ENCODE measurements around the gene SLC2A4. TPM values are rescaled to one million over a fixed set of nuclear protein-coding genes. Genes with fewer than 3 reads are reported as not detected.
"Not testable (repeated sequence)": the region's sequence is repeated elsewhere in the genome, so short reads cannot be mapped to it uniquely, and the experiment has no call there.

Gene SLC2A4
- total RNA-seq, 1 experiment from 2014 or later = 0.19 TPM

- CTCF ChIA-PET = no interaction called here
- Mint-ChIP-seq H3K36me3 (ENCODE audit: insufficient read depth, unreplicated experiment) (peaks cover 21% of the 10 kb centered on the region), H3K27ac (ENCODE audit: unreplicated experiment) (no peak overlapping the region), H3K4me3 (ENCODE audit: low read depth, unreplicated experiment) (no peak overlapping the region), H3K4me1 (ENCODE audit: low read depth, unreplicated experiment) (peaks cover 16% of the 10 kb centered on the region), H3K9me3 (ENCODE audit: low read depth, unreplicated experiment) (no peaks in the 10 kb centered on the region), H3K27me3 (ENCODE audit: unreplicated experiment) (peaks cover 20% of the 10 kb centered on the region)
- TF ChIP-seq, protein P1, sequence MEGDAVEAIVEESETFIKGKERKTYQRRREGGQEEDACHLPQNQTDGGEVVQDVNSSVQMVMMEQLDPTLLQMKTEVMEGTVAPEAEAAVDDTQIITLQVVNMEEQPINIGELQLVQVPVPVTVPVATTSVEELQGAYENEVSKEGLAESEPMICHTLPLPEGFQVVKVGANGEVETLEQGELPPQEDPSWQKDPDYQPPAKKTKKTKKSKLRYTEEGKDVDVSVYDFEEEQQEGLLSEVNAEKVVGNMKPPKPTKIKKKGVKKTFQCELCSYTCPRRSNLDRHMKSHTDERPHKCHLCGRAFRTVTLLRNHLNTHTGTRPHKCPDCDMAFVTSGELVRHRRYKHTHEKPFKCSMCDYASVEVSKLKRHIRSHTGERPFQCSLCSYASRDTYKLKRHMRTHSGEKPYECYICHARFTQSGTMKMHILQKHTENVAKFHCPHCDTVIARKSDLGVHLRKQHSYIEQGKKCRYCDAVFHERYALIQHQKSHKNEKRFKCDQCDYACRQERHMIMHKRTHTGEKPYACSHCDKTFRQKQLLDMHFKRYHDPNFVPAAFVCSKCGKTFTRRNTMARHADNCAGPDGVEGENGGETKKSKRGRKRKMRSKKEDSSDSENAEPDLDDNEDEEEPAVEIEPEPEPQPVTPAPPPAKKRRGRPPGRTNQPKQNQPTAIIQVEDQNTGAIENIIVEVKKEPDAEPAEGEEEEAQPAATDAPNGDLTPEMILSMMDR (IDR thresholded peaks at IDR 0.05; ENCODE audit: unreplicated experiment) = no peak
- no TSS peak for BruUV-seq (replicated peaks)
- intact Hi-C loops (cut with micrococcal nuclease; ENCODE audit: unreplicated experiment) = no loop called here
- DNase-seq = no peak
Observed at GRCh38 chr17:7332111-7332510, 50.6 kb downstream of the SLC2A4 start.

GRCh38 chr17:7332600-7333069, 51.1 kb downstream of the SLC2A4 start:
- CTCF ChIA-PET; BruUV-seq (replicated peaks); H3K4me3 Mint-ChIP-seq (ENCODE audit: low read depth, unreplicated experiment); DNase-seq; H3K9me3 Mint-ChIP-seq (ENCODE audit: low read depth, unreplicated experiment); intact Hi-C loops (cut with micrococcal nuclease; ENCODE audit: unreplicated experiment); H3K27ac Mint-ChIP-seq (ENCODE audit: unreplicated experiment): not testable (repeated sequence)
- peaks cover 15% of the 10 kb centered on the region for H3K4me1 Mint-ChIP-seq (ENCODE audit: low read depth, unreplicated experiment)
- H3K36me3 Mint-ChIP-seq (ENCODE audit: insufficient read depth, unreplicated experiment) = peaks cover 21% of the 10 kb centered on the region
- peaks cover 20% of the 10 kb centered on the region for H3K27me3 Mint-ChIP-seq (ENCODE audit: unreplicated experiment)

DNA sequence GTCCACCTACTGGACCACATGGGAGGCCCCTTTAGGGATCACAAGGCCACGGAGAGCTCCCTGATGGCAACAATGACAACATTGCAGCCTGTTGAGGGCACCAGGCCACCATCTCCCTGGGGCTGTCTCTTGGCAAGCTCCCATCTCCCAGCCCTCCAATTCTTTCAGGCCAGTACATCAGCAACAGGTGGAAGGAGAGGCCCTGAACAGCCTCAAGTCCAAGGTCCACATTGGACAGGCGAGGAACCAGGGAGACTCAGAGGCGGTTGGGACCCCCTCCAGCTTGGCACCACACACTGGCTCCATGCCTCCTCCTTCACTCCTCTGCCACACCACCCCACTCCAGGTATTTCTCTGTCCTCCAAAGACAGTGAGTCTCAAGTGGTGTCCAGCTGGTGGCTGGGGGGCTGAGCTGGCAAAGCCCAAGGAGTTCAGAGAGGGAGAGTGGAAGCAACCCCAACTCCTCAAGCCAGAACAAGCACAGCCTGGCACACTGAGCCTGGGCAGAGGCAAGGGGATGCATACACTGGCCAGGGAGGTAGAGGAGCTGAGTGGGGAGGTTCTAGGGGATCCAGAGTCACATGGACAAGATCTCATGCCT, 53.5 kb downstream of the SLC2A4 start:
- CTCF ChIA-PET = interaction anchor here (1.7 kb wide), 1 partner anchor 10 kb away, joined by 5 read pairs; no protein-coding TSS in a partner anchor
- TF ChIP-seq, protein P1 (IDR thresholded peaks at IDR 0.05; ENCODE audit: unreplicated experiment) = no peak
- intact Hi-C loops (cut with micrococcal nuclease; ENCODE audit: unreplicated experiment) = no loop called here
- DNase-seq = no peak
- peaks cover 20% of the 10 kb centered on the region for H3K27me3 Mint-ChIP-seq (ENCODE audit: unreplicated experiment)
- no TSS peak for BruUV-seq (replicated peaks)
- no peak overlapping the region for H3K27ac Mint-ChIP-seq (ENCODE audit: unreplicated experiment)
- H3K4me1 Mint-ChIP-seq (ENCODE audit: low read depth, unreplicated experiment) = no peaks in the 10 kb centered on the region
- no peak overlapping the region for H3K4me3 Mint-ChIP-seq (ENCODE audit: low read depth, unreplicated experiment)
- H3K36me3 Mint-ChIP-seq (ENCODE audit: insufficient read depth, unreplicated experiment) = peaks cover 6% of the 10 kb centered on the region
- no peaks in the 10 kb centered on the region for H3K9me3 Mint-ChIP-seq (ENCODE audit: low read depth, unreplicated experiment)

- DNase-seq; H3K4me1 Mint-ChIP-seq (ENCODE audit: low read depth, unreplicated experiment); H3K9me3 Mint-ChIP-seq (ENCODE audit: low read depth, unreplicated experiment); intact Hi-C loops (cut with micrococcal nuclease; ENCODE audit: unreplicated experiment); H3K36me3 Mint-ChIP-seq (ENCODE audit: insufficient read depth, unreplicated experiment); H3K27ac Mint-ChIP-seq (ENCODE audit: unreplicated experiment); BruUV-seq (replicated peaks); H3K4me3 Mint-ChIP-seq (ENCODE audit: low read depth, unreplicated experiment): not testable (repeated sequence)
- CTCF ChIA-PET = interaction anchor here (1.7 kb wide), 1 partner anchor 9 kb away, joined by 5 read pairs; no protein-coding TSS in a partner anchor
- peaks cover 20% of the 10 kb centered on the region for H3K27me3 Mint-ChIP-seq (ENCODE audit: unreplicated experiment)
Observed at GRCh38 chr17:7335765-7336164, 54.2 kb downstream of the SLC2A4 start.

DNA sequence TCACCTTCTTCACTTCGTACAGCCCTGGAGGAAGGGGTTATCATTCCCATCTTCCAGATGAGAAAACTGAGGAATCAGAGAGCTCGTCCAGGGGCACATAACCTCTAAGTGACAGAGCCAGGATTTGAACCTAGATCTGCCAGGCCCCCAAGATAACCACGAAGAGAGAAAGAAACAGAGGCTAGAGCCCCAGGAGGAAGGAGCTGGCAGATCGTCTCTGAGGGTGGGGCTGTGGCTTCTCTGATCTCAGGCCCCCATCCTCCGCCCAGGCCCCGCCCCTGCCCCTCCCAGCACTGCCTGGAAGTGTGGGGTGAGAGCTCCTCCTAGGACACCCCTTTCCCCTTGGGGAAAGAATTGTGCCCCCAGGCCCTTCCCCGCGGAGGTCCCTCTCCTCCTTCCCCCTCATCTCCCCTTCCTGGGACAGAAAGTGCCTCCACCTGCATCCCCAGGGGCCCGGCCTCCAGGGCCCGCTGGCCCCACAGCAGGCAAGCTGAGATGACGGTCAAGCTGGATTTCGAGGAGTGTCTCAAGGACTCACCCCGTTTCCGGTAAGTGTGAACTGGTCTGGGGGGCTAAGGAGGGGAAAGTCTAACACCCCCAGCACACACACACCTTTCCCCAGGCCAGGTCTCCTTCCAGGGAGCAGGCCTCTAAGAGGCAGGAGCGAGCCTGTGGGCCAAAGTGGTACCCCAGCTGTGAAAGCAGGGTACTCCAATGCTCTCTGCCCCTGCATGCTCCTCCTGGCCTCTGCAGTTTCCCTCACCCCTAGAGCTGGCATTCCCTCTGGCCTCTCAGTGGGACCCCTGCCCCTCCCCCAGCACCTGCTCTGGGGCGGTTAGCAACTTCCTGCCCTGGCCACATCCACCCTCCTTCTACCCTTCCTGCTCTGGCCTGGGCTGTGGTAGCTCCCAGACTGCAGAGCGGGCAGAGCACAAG, 55.0 kb downstream of the SLC2A4 start, which contains the start of gene ACAP1:
TSS of gene ACAP1 (plus strand) at position 290 of the 936 bp plus-strand sequence. CDS start at position 496, 206 bp downstream.
- Mint-ChIP-seq H3K4me1 (ENCODE audit: low read depth, unreplicated experiment) (no peaks in the 10 kb centered on the region), H3K36me3 (ENCODE audit: insufficient read depth, unreplicated experiment) (peaks cover 3% of the 10 kb centered on the region), H3K27me3 (ENCODE audit: unreplicated experiment) (peaks cover 27% of the 10 kb centered on the region), H3K9me3 (ENCODE audit: low read depth, unreplicated experiment) (no peaks in the 10 kb centered on the region), H3K27ac (ENCODE audit: unreplicated experiment) (no peak within 1 kb of the TSS), H3K4me3 (ENCODE audit: low read depth, unreplicated experiment) (no peak within 1 kb of the TSS)
- TF ChIP-seq, protein P1 (IDR thresholded peaks at IDR 0.05; ENCODE audit: unreplicated experiment) = no peak
- DNase-seq = no peak
- intact Hi-C loops (cut with micrococcal nuclease; ENCODE audit: unreplicated experiment) = no loop called here
- no TSS peak for BruUV-seq (replicated peaks)
- CTCF ChIA-PET = interaction anchor here (1.7 kb wide), 1 partner anchor 9 kb away, joined by 5 read pairs; no protein-coding TSS in a partner anchor

DNA sequence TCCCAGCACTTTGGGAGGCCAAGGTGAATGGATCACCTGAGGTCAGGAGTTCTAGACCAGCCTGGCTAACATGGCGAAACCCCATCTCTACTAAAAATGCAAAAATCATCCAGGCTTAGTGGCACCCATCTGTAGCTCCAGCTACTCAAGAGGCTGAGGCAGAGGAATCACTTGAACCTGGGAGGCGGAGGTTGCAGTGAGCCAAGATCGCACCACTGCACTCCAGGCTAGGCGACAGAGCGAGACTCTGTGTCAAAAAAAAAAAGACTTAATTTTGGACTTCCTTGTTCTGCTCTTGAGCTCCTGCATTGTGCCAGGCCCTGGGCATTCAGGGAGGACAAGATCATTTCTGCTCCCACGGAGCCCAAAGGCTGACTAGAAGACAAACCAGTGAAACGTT, 56.1 kb downstream of the SLC2A4 start:
- intact Hi-C loops (cut with micrococcal nuclease; ENCODE audit: unreplicated experiment); CTCF ChIA-PET; H3K4me3 Mint-ChIP-seq (ENCODE audit: low read depth, unreplicated experiment); H3K4me1 Mint-ChIP-seq (ENCODE audit: low read depth, unreplicated experiment); H3K36me3 Mint-ChIP-seq (ENCODE audit: insufficient read depth, unreplicated experiment); DNase-seq; H3K27ac Mint-ChIP-seq (ENCODE audit: unreplicated experiment); BruUV-seq (replicated peaks); H3K9me3 Mint-ChIP-seq (ENCODE audit: low read depth, unreplicated experiment): not testable (repeated sequence)
- peaks cover 25% of the 10 kb centered on the region for H3K27me3 Mint-ChIP-seq (ENCODE audit: unreplicated experiment)

Data from Calu3 (cell line).